ENCODE data around the gene PKN3.

The PKN3 gene

DNA sequence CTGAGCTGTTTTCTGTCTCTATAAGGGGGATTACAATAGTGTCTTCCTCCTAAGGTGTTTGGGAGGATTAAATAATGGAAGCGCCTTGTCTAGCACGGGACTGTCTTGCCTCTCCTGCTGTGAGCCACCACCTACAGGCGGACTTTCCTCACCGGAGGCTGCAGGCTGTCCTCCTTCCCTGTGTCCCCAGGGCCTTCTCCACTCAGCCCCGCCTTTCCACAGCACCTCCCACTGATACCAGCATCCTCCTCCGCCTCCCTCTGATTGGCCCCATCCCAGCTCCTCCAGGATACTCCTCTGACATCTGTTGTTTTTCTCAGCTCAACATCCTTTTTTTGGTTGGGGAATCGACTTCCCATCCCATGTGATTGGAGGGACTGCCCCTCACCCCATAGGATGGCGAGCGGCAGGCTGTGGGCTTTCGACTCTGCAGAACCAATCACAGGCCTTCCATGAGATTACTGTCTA lies 22.5 kb downstream of the PKN3 start:
- TF ChIP-seq TCF12 (IDR thresholded peaks at IDR 0.05; ENCODE audit: low read depth) (no peak), ZBTB7A (IDR thresholded peaks at IDR 0.05; ENCODE audit: low read depth) (no peak), EP300 (IDR thresholded peaks at IDR 0.05; ENCODE audit: borderline replicate concordance) (no peak), CREB1 (IDR thresholded peaks at IDR 0.05; ENCODE audit: low read depth) (no peak), TEAD4 (IDR thresholded peaks at IDR 0.05) (no peak)
- TF ChIP-seq, protein P1, sequence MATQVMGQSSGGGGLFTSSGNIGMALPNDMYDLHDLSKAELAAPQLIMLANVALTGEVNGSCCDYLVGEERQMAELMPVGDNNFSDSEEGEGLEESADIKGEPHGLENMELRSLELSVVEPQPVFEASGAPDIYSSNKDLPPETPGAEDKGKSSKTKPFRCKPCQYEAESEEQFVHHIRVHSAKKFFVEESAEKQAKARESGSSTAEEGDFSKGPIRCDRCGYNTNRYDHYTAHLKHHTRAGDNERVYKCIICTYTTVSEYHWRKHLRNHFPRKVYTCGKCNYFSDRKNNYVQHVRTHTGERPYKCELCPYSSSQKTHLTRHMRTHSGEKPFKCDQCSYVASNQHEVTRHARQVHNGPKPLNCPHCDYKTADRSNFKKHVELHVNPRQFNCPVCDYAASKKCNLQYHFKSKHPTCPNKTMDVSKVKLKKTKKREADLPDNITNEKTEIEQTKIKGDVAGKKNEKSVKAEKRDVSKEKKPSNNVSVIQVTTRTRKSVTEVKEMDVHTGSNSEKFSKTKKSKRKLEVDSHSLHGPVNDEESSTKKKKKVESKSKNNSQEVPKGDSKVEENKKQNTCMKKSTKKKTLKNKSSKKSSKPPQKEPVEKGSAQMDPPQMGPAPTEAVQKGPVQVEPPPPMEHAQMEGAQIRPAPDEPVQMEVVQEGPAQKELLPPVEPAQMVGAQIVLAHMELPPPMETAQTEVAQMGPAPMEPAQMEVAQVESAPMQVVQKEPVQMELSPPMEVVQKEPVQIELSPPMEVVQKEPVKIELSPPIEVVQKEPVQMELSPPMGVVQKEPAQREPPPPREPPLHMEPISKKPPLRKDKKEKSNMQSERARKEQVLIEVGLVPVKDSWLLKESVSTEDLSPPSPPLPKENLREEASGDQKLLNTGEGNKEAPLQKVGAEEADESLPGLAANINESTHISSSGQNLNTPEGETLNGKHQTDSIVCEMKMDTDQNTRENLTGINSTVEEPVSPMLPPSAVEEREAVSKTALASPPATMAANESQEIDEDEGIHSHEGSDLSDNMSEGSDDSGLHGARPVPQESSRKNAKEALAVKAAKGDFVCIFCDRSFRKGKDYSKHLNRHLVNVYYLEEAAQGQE (IDR thresholded peaks at IDR 0.05; ENCODE audit: low read depth): no peak

DNA sequence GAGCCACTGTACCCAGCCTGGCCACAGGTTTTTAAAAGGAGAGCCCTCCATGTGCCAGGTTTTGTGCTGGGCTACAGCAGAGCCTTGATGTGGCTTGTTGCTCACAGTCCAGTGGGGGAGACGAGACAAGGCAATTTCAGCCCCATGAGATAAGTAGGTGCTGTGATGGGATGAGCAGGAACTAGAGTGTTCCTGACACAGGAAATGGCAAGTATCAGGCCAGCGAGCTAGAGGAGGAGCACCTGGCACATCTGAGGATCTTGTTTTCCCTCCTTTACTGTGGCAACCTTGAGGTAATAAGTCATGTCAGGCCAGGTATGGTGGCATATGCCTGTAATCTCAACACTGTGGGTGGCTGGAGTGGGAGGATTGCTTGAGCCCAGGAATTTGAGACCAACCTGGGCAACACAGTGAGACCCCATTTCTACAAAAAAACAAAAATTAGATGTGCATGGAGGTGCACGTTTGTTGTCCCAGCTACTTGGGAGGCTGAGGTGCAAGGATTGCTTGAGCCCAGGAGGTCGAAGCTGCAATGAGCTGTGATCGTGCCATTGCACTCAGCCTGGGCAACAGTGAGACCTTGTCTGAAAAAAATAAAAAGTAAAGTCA lies 25.4 kb downstream of the PKN3 start:
- TF ChIP-seq TAF1 (IDR thresholded peaks at IDR 0.05; ENCODE audit: low read depth): no peak
- TF ChIP-seq, protein P2, sequence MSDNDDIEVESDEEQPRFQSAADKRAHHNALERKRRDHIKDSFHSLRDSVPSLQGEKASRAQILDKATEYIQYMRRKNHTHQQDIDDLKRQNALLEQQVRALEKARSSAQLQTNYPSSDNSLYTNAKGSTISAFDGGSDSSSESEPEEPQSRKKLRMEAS (IDR thresholded peaks at IDR 0.05): no peak
- no peak for TF ChIP-seq FOXM1 (IDR thresholded peaks at IDR 0.05; ENCODE audit: borderline replicate concordance, low read depth)
- no peak for TF ChIP-seq EGR1 (IDR thresholded peaks at IDR 0.05)
- TF ChIP-seq YY1 (IDR thresholded peaks at IDR 0.05; ENCODE audit: low read depth): no peak
- TF ChIP-seq TEAD4 (IDR thresholded peaks at IDR 0.05): no peak
- TF ChIP-seq ZBTB7A (IDR thresholded peaks at IDR 0.05; ENCODE audit: low read depth): no peak
- TF ChIP-seq EP300 (IDR thresholded peaks at IDR 0.05; ENCODE audit: borderline replicate concordance): no peak
- no peak for TF ChIP-seq CREB1 (IDR thresholded peaks at IDR 0.05; ENCODE audit: low read depth)
- TF ChIP-seq, protein P1 (IDR thresholded peaks at IDR 0.05; ENCODE audit: low read depth): no peak
- no peak for TF ChIP-seq NFIC (IDR thresholded peaks at IDR 0.05)

DNA sequence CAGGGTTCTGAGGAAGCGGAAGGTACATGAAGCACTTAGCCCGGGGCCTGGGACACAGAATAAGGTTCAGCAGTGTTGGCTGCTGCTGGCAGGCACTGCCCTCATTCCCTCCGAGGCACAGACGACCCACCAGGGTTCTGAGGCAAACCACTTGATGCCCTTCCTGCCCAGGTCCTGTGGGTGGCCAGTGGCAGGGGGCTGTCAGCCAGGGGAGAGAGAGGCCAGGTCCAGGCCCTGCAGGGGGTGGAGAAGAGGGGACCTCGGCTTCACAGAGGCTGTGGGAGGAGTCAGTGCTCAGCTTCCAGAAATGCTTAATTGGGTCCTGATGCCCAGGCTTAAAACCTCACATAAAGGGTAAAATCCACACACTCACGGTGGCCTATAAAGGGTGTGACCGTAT lies 26.0 kb downstream of the PKN3 start:
- TF ChIP-seq, protein P2 (IDR thresholded peaks at IDR 0.05): no peak
- TF ChIP-seq TCF12 (IDR thresholded peaks at IDR 0.05; ENCODE audit: low read depth): no peak
- TF ChIP-seq YY1 (IDR thresholded peaks at IDR 0.05; ENCODE audit: low read depth): no peak
- no peak for TF ChIP-seq EP300 (IDR thresholded peaks at IDR 0.05; ENCODE audit: borderline replicate concordance)

DNA sequence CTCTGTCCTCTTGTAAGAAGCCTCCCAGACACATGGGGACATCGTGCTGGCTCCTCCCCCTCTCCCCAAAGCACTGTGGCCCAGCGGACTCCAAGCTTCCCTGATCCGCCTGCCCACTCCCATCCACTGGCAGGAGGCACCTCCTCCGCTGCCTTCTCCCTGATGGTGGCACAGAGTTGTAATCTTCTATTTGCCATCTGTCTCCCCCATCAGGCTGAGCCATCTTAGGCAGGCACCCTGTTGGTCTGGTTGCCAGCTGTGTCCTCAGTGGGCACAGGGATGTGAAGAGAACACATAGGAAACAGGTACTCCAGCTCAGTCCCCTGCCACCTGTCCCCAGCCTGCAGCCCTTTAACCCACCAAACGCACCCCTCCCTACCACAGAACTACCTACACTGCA lies 27.0 kb downstream of the PKN3 start:
- TF ChIP-seq TAF1 (IDR thresholded peaks at IDR 0.05; ENCODE audit: low read depth) (no peak), TEAD4 (IDR thresholded peaks at IDR 0.05) (no peak), USF1 (IDR thresholded peaks at IDR 0.05) (no peak), TCF12 (IDR thresholded peaks at IDR 0.05; ENCODE audit: low read depth) (no peak), EP300 (IDR thresholded peaks at IDR 0.05; ENCODE audit: borderline replicate concordance) (no peak), CREB1 (IDR thresholded peaks at IDR 0.05; ENCODE audit: low read depth) (no peak), ZBTB7A (IDR thresholded peaks at IDR 0.05; ENCODE audit: low read depth) (no peak), YY1 (IDR thresholded peaks at IDR 0.05; ENCODE audit: low read depth) (no peak), FOXM1 (IDR thresholded peaks at IDR 0.05; ENCODE audit: borderline replicate concordance, low read depth) (no peak), EGR1 (IDR thresholded peaks at IDR 0.05) (no peak)
- TF ChIP-seq, protein P1 (IDR thresholded peaks at IDR 0.05; ENCODE audit: low read depth): no peak
- TF ChIP-seq, protein P2 (IDR thresholded peaks at IDR 0.05): no peak

DNA sequence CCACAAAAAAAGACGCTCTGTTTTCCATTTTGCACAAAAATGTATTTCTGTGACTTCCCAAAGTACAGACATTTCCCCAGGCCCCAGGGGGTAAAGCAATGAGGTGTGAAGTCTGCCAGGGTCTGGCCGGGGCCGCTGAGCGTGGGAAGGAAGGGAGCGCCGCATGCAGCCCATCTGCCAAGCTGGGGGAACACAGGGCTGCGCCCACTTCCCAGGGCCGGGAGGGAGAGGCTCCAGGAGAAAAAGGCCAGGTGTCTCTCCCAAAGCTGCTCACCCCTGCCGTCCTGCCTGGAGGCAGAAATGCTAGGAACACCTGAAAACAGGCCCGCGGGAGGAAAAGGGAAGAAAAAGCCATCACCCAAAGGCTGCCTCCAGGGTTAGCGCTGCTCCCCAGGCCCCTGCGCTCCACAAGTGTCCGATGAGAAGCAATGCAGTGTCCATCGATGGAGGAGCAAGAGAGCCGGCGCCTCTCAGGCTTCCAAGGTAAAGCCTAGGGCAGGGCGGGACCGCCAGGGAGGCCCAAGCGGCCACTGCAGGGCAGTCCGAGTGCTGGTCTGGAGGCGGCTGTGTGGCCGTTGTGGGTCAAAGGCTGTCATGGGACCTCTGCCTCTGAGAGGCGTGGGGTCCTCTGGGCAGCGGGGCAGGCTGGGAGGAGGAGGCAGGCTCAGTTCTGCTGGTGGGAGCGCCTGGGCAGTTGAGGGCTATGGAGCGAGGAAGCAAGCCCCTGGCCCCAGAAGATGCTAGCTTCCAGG lies 27.6 kb downstream of the PKN3 start:
- TF ChIP-seq CREB1 (IDR thresholded peaks at IDR 0.05; ENCODE audit: low read depth) (no peak), USF1 (IDR thresholded peaks at IDR 0.05) (no peak), EGR1 (IDR thresholded peaks at IDR 0.05) (no peak), RAD21 (IDR thresholded peaks at IDR 0.05; ENCODE audit: low read depth) (no peak), EP300 (IDR thresholded peaks at IDR 0.05; ENCODE audit: borderline replicate concordance) (no peak), TCF12 (IDR thresholded peaks at IDR 0.05; ENCODE audit: low read depth) (no peak), NFIC (IDR thresholded peaks at IDR 0.05) (no peak), YY1 (IDR thresholded peaks at IDR 0.05; ENCODE audit: low read depth) (no peak), TAF1 (IDR thresholded peaks at IDR 0.05; ENCODE audit: low read depth) (no peak), CEBPB (IDR thresholded peaks at IDR 0.05) (no peak), TEAD4 (IDR thresholded peaks at IDR 0.05) (no peak), FOXM1 (IDR thresholded peaks at IDR 0.05; ENCODE audit: borderline replicate concordance, low read depth) (no peak), ZBTB7A (IDR thresholded peaks at IDR 0.05; ENCODE audit: low read depth) (no peak)
- TF ChIP-seq, protein P2 (IDR thresholded peaks at IDR 0.05): no peak
- TF ChIP-seq, protein P1 (IDR thresholded peaks at IDR 0.05; ENCODE audit: low read depth): no peak
